ENCODE measurements around the gene CMA1. TPM values are rescaled to one million over a fixed set of nuclear protein-coding genes. Genes with fewer than 3 reads are reported as not detected.
"Not testable (repeated sequence)": the region's sequence is repeated elsewhere in the genome, so short reads cannot be mapped to it uniquely, and the experiment has no call there.

The CMA1 gene
- total RNA-seq, 1 donor from 2014 or later: not detected

DNA sequence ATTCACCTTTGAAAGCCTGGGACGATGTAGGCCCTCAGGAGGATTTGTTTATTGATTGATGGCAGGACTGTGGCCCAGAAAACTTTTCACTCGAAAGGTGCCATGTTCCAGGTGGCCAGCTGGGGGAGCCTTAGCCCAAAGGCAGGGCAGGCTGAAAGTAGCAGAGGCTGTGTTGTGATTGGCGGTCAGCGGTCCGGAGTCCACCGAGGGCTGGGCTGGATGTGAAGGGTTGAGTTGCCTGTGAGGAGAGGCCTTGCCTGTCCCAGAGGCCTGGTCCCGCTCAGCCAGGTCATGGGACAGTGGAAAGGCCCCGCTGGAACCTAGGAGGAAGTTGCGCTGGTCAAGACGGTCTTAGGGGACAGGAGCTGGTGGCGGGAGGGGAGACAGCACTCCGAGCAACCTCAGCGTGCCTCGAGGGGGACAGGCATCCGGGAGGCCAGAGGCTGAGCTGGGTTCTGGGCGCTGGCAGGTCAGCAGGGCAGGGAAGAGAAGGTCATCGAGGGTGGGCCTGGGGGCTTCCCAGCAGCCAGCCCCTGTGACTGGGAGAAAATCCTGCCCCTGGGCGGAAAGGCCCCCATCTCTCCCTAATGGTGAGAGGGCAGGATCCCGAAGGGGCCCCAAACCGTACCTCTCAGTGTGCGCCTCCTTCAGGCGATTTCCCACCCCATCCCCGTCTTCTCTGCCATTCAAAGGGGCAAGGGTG, 26.3 kb downstream of the CMA1 start:
- Mint-ChIP-seq H3K36me3 (ENCODE audit: low read depth, unreplicated experiment) (peaks cover 7% of the 10 kb centered on the region), H3K4me3 (ENCODE audit: unreplicated experiment) (no peak overlapping the region), H3K4me1 (ENCODE audit: unreplicated experiment) (peaks cover 3% of the 10 kb centered on the region), H3K27me3 (ENCODE audit: unreplicated experiment) (no peaks in the 10 kb centered on the region), H3K27ac (ENCODE audit: unreplicated experiment) (no peak overlapping the region), H3K9me3 (ENCODE audit: unreplicated experiment) (peaks cover 3% of the 10 kb centered on the region)
- DNase-seq (ENCODE audit: low spot score): peak; percentile 71
- TF ChIP-seq, protein P1, sequence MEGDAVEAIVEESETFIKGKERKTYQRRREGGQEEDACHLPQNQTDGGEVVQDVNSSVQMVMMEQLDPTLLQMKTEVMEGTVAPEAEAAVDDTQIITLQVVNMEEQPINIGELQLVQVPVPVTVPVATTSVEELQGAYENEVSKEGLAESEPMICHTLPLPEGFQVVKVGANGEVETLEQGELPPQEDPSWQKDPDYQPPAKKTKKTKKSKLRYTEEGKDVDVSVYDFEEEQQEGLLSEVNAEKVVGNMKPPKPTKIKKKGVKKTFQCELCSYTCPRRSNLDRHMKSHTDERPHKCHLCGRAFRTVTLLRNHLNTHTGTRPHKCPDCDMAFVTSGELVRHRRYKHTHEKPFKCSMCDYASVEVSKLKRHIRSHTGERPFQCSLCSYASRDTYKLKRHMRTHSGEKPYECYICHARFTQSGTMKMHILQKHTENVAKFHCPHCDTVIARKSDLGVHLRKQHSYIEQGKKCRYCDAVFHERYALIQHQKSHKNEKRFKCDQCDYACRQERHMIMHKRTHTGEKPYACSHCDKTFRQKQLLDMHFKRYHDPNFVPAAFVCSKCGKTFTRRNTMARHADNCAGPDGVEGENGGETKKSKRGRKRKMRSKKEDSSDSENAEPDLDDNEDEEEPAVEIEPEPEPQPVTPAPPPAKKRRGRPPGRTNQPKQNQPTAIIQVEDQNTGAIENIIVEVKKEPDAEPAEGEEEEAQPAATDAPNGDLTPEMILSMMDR (IDR thresholded peaks at IDR 0.05; ENCODE audit: unreplicated experiment): peak; percentile 75

DNA sequence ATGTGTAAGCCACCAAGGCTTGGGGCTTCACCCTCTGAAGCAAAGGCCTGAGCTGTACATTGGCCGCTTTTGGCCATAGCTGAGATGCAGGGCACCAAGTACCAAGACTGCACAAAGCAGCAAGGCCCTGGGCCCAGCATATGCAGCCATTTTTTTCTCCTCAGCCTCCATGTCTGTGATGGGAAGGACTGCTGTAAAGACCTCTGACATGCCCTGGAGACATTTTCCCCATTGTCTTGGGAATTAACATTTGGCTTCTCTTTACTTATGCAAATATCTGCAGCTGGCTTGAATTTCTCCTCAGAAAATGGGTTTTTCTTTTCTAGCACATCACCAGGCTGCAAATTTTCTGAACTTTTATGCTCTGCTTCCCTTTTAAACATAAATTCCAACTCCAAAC, 28.1 kb downstream of the CMA1 start:
- not testable (repeated sequence) for H3K9me3 Mint-ChIP-seq (ENCODE audit: unreplicated experiment); H3K4me3 Mint-ChIP-seq (ENCODE audit: unreplicated experiment); H3K27me3 Mint-ChIP-seq (ENCODE audit: unreplicated experiment); H3K36me3 Mint-ChIP-seq (ENCODE audit: low read depth, unreplicated experiment); H3K4me1 Mint-ChIP-seq (ENCODE audit: unreplicated experiment); H3K27ac Mint-ChIP-seq (ENCODE audit: unreplicated experiment); DNase-seq (ENCODE audit: low spot score)

DNA sequence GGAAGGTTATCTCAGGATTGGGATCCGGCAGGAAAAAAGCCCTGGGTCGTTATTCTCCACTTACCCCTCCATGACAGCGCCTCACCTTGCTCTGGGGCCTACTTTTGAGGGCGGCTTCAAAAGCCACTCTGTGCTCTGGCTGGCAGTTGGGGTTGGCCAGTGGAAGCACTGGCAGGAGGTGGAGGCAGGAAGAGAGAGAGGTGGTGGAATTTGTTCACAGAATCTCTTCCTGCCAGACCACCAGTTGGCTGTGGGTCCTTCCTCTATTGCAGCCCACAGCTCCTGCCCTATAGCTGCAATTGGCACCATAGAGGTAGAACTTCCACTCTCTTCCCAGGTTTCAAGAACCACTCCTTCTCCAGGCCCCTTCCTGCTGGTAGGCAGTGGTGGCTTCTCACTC, 32.8 kb downstream of the CMA1 start:
- peaks cover 10% of the 10 kb centered on the region for H3K4me1 Mint-ChIP-seq (ENCODE audit: unreplicated experiment)
- H3K4me3 Mint-ChIP-seq (ENCODE audit: unreplicated experiment): no peak overlapping the region
- no peak for DNase-seq (ENCODE audit: low spot score)
- no peak overlapping the region for H3K27ac Mint-ChIP-seq (ENCODE audit: unreplicated experiment)
- peaks cover 3% of the 10 kb centered on the region for H3K27me3 Mint-ChIP-seq (ENCODE audit: unreplicated experiment)
- peaks cover 3% of the 10 kb centered on the region for H3K9me3 Mint-ChIP-seq (ENCODE audit: unreplicated experiment)
- TF ChIP-seq, protein P1 (IDR thresholded peaks at IDR 0.05; ENCODE audit: unreplicated experiment): no peak
- peaks cover 12% of the 10 kb centered on the region for H3K36me3 Mint-ChIP-seq (ENCODE audit: low read depth, unreplicated experiment)

GRCh38 chr14:24473211-24473610, 34.9 kb downstream of the CMA1 start:
- TF ChIP-seq, protein P1 (IDR thresholded peaks at IDR 0.05; ENCODE audit: unreplicated experiment): no peak
- H3K4me3 Mint-ChIP-seq (ENCODE audit: unreplicated experiment): no peak overlapping the region
- H3K27me3 Mint-ChIP-seq (ENCODE audit: unreplicated experiment): peaks cover 3% of the 10 kb centered on the region
- H3K36me3 Mint-ChIP-seq (ENCODE audit: low read depth, unreplicated experiment): peaks cover 8% of the 10 kb centered on the region
- no peaks in the 10 kb centered on the region for H3K9me3 Mint-ChIP-seq (ENCODE audit: unreplicated experiment)
- no peak for DNase-seq (ENCODE audit: low spot score)
- H3K27ac Mint-ChIP-seq (ENCODE audit: unreplicated experiment): no peak overlapping the region
- H3K4me1 Mint-ChIP-seq (ENCODE audit: unreplicated experiment): peaks cover 10% of the 10 kb centered on the region

GRCh38 chr14:24470450-24470849, 37.6 kb downstream of the CMA1 start:
- not testable (repeated sequence) for DNase-seq (ENCODE audit: low spot score); H3K27me3 Mint-ChIP-seq (ENCODE audit: unreplicated experiment); H3K36me3 Mint-ChIP-seq (ENCODE audit: low read depth, unreplicated experiment); H3K27ac Mint-ChIP-seq (ENCODE audit: unreplicated experiment); H3K4me1 Mint-ChIP-seq (ENCODE audit: unreplicated experiment); H3K4me3 Mint-ChIP-seq (ENCODE audit: unreplicated experiment); H3K9me3 Mint-ChIP-seq (ENCODE audit: unreplicated experiment)

- peaks cover 7% of the 10 kb centered on the region for H3K27me3 Mint-ChIP-seq (ENCODE audit: unreplicated experiment)
- H3K4me3 Mint-ChIP-seq (ENCODE audit: unreplicated experiment): no peak overlapping the region
- TF ChIP-seq, protein P1 (IDR thresholded peaks at IDR 0.05; ENCODE audit: unreplicated experiment): no peak
- H3K36me3 Mint-ChIP-seq (ENCODE audit: low read depth, unreplicated experiment): peaks cover 10% of the 10 kb centered on the region
- no peak for DNase-seq (ENCODE audit: low spot score)
- no peak overlapping the region for H3K27ac Mint-ChIP-seq (ENCODE audit: unreplicated experiment)
- no peaks in the 10 kb centered on the region for H3K4me1 Mint-ChIP-seq (ENCODE audit: unreplicated experiment)
- H3K9me3 Mint-ChIP-seq (ENCODE audit: unreplicated experiment): no peaks in the 10 kb centered on the region
These were observed 42.3 kb downstream of the CMA1 start for GRCh38 chr14:24465805-24466204.
